HG03354 (cell line): ENCODE measurements around the gene RCC1.
A peak's percentile ranks its signal among the peaks of the same experiment; 100 is the strongest.
"Not testable (repeated sequence)": the region's sequence is repeated elsewhere in the genome, so short reads cannot be mapped to it uniquely, and the experiment has no call there.

Source experiments
- ATAC-seq: cut with Tn5 transposase; IDR thresholded peaks from one replicate; pipeline ENCODE4 v1.9.1; 2021; ENCODE audit warnings: mild to moderate bottlenecking; ENCODE audit not compliant: unreplicated experiment, poor library complexity, severe bottlenecking

RCC1 gene

DNA sequence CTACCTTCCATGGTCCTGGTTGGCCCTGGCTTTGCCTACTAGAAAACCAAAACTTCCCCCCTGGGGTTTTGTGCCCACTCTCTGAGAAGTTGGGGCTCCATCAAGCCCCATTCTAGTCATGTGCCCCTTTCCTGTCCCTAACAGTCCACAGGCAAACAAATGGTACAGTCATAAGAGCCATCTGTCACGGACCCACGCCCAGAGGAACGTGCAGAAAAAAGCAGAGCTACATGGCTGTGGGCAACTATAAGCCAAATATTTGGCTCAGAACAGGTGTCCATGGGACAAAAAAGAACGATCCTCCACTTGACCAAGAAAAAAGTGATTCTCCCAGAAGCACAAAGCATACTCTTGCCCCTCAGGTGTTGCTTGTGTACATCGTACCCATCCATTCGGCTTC is 32.4 kb downstream of the RCC1 start:
- no peak for ATAC-seq

- no peak for ATAC-seq
Observed at GRCh38 chr1:28540651-28541050, 34.8 kb downstream of the RCC1 start.

GRCh38 chr1:28541414-28542015 is 35.7 kb downstream of the RCC1 start:
- ATAC-seq: not testable (repeated sequence)

GRCh38 chr1:28545246-28545628 is 39.4 kb downstream of the RCC1 start:
- ATAC-seq: no peak

DNA sequence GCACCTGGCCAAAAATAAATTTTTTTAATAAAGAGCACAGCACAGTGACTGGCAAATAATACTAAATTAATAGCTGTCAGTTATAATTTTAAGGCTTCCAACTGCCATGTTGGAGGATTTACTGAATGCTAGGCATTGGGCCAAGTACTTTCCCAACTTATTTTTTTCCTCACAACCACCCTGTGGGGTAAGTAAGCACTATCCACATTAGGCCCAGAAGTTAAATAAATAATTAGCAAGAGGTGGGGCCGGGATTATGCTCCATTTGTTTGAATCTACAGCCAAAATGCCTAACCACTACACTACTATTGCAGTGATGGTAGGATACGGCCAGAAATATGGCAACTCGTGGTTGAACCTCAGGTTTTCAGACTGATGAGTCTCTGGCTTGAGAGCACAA is 42.5 kb downstream of the RCC1 start:
- ATAC-seq: no peak

DNA sequence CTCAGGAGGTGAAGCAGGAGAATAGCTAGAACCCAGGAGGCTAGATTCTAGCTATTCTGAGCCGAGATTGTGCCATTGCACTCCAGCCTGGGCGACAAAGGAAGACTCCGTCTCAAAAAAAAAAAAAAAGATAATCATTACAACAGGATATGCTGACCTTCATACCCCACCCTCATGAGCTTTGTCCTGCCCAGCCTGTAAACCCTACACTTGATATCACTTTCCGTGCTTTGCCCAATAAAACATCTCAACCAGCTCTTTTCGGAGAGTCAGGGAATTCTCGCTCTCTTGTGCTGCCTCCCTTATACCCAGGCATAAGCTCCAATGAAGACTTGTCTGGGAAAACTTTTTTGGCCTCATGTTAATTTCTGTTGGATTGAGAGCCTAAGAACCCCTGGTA is 45.5 kb downstream of the RCC1 start:
- ATAC-seq: no peak

GRCh38 chr1:28552758-28553663 is 47.2 kb downstream of the RCC1 start, which contains the start of gene TRNAU1AP:
Gene TRNAU1AP, plus strand, starts transcription at chr1:28553085. Its CDS starts 26 bp downstream, at chr1:28553111.
- ATAC-seq: peak; percentile 95

DNA sequence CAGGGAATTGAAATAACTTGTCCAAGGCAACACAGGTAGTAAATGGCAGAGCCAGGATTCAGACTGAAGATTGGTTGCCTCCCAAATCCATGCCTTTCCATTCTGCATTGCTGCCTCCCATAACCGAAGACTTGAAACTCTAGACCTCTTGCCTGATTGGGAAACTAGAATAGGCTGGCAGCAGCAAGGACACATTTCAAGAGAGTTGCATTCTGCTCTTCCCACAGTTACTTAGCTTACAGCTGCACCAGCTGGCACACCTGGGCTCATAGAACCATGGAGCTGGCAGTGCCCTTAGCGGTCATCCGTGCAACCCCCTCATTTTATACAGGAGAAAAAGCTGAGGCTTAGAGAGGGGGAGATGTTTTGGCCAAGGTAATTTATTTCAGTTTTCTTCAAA is 55.0 kb downstream of the RCC1 start:
- no peak for ATAC-seq

- no peak for ATAC-seq
Observed at GRCh38 chr1:28564310-28564709, 58.5 kb downstream of the RCC1 start.

DNA sequence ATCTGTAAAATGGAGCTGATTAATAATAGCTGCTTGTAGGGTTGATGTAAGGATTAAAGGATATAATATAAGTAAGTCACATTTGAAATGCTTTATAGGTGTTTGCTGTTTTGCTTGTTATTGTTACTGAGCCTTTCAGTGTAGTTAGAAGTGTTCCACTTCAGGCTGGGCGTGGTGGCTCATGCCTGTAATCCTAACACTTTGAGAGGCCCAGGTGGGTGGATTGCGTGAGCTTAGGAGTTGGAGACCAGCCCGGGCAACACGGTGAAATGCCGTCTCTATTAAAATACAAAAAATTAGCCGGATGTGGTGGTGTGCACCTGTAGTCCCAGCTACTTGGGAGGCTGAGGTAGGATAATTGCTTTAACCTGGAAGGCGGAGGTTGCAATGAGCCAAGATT is 59.2 kb downstream of the RCC1 start:
- ATAC-seq: no peak

DNA sequence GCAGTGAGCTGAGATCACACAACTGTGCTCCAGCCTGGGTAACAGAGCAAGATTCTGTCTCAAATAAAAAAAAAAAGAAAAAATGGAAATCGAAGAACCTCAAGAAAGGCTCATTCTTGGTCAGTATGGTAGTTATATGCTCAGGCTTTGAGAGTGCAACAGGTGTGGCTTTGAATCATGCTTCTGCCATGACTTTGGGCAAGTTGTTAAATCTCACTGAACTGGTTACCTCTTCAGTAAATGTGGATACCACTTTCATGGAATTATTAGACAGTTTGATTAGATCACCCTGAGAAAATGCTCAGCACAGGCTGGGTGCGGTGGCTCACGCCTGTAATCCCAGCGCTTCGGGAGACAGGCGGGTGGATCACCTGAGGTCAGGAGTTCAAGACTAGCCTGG is 59.9 kb downstream of the RCC1 start:
- no peak for ATAC-seq

DNA sequence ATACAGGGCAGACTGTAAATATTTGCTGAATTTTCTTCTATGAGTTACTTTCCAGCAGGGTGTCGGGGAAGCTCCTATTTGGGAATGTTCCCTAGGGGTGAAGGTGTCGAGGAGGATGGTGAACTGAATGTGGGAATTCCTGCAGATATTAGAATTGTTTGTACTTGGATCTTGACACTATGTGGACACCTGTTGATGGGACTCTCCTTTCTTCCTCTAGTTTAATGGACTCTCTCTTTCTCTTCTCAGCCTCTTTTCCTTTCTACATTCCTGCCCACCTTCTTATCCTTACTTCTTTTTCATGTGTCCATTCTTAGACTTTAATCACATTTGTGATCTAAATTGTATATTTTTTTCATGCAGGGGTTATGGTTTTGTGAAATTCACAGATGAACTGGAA is 61.1 kb downstream of the RCC1 start:
- ATAC-seq: no peak

DNA sequence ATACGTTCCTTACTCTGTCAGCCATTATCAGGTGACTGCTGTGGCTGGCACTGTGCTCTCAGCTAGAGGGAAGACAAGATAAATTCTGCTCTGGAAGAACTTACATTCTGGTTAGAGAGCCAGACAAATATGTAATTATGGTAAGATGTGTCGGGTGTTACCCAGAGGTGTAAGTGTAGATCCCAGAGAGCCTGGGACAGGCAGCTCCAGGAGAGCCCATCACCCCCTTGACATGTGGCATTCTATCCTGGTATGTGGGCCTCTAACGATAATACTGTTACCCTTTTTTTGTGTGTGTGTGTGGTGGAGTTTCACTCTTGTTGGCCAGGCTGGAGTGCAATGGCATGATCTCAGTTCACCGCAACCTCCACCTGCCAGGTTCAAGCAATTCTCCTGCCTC is 66.1 kb downstream of the RCC1 start:
- ATAC-seq: no peak

GRCh38 chr1:28572891-28573290 is 67.0 kb downstream of the RCC1 start:
- not testable (repeated sequence) for ATAC-seq

GRCh38 chr1:28573564-28573963 is 67.7 kb downstream of the RCC1 start:
- ATAC-seq: no peak

GRCh38 chr1:28577052-28577678 is 71.3 kb downstream of the RCC1 start:
- ATAC-seq: no peak

- ATAC-seq: no peak
Observed at GRCh38 chr1:28577738-28578536, 72.1 kb downstream of the RCC1 start.

- ATAC-seq: no peak
Observed at GRCh38 chr1:28578696-28579218, 72.9 kb downstream of the RCC1 start.

DNA sequence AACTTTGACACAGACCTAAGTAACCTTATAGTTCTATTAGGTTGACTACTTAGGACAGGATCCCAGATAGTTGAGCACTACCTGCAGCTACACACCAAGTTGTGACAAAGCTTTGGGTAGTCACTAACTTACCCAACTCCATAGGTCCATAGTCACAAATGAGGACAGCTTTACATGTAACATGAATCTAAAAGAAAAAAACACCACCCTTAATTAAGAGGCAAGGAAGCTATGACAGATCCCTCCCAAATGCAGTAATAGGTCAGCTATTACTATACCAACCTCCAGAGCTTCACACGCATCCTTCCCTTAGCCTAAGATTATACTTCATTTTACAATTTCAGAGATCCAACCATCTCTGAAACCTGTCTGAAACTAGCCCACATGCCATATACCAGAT is 73.6 kb downstream of the RCC1 start:
- ATAC-seq: no peak
